Epithelial cell of proximal tubule (primary cell): ENCODE results near the gene MTMR12. TPM values are rescaled to one million over a fixed set of nuclear protein-coding genes. Genes with fewer than 3 reads are reported as not detected.

Experiments
- DNase-seq: peaks from one replicate; pipeline ENCODE4 v3.0.0-alpha.2; 2011; ENCODE audit warnings: low read depth
- H3K4me3 ChIP-seq: 2 replicates; pipeline ENCODE4 v1.5.1; 2011; ENCODE audit warnings: low read depth, mild to moderate bottlenecking, low read length
- total RNA-seq: library from RNA; depleted of rRNA; stranded (reverse); fragments of >200 nt; gene quantifications from 2 replicates; pipeline ENCODE4 v1.2.3, GENCODE V29; 2015
- TF ChIP-seq, protein P1 (sequence below): conservative IDR thresholded peaks from 2 replicates; pipeline ENCODE4 v1.5.1; 2012; ENCODE audit warnings: low read depth, mild to moderate bottlenecking, low read length

Gene MTMR12
- total RNA-seq, 1 donor from 2014 or later, result 19.1 TPM

- H3K4me3 ChIP-seq, result no peak overlapping the region
- TF ChIP-seq, protein P1, sequence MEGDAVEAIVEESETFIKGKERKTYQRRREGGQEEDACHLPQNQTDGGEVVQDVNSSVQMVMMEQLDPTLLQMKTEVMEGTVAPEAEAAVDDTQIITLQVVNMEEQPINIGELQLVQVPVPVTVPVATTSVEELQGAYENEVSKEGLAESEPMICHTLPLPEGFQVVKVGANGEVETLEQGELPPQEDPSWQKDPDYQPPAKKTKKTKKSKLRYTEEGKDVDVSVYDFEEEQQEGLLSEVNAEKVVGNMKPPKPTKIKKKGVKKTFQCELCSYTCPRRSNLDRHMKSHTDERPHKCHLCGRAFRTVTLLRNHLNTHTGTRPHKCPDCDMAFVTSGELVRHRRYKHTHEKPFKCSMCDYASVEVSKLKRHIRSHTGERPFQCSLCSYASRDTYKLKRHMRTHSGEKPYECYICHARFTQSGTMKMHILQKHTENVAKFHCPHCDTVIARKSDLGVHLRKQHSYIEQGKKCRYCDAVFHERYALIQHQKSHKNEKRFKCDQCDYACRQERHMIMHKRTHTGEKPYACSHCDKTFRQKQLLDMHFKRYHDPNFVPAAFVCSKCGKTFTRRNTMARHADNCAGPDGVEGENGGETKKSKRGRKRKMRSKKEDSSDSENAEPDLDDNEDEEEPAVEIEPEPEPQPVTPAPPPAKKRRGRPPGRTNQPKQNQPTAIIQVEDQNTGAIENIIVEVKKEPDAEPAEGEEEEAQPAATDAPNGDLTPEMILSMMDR, result no peak
Observed at GRCh38 chr5:32231929-32232328, 80.8 kb downstream of the MTMR12 start.

GRCh38 chr5:32231241-32231640 lies 81.5 kb downstream of the MTMR12 start:
- TF ChIP-seq, protein P1, result no peak
- no peak for DNase-seq
- H3K4me3 ChIP-seq, result no peak overlapping the region

More at GRCh38 chr5:32231929-32232328, 80.8 kb downstream of the MTMR12 start:
- no peak for DNase-seq

- no peak overlapping the region for H3K4me3 ChIP-seq
- DNase-seq, result no peak
- TF ChIP-seq, protein P1, result no peak
Observed at GRCh38 chr5:32230356-32231099, 82.2 kb downstream of the MTMR12 start.

DNA sequence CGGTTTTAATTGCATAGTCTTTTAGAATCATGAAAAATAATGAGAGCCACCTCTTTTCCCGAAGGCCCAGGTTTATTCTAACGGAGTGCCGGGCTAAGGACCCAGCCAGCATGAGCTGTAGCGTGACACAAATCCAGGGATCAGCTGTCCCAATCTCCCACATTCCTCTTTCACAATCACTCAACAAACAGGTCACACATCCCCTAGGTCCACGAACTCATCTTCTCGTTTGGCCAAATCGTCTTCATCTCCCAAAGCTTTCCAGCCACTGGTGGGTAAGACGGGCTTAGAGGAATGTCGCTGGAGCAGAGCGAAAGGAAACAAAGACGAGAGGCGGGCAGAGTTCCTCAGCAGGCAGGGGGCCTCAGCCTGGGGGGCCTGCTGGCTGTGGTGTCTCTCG lies 83.2 kb downstream of the MTMR12 start:
- TF ChIP-seq, protein P1, result no peak
- H3K4me3 ChIP-seq, result no peak overlapping the region
- no peak for DNase-seq

- no peak overlapping the region for H3K4me3 ChIP-seq
- TF ChIP-seq, protein P1, result no peak
- no peak for DNase-seq
Observed at GRCh38 chr5:32228816-32229215, 83.9 kb downstream of the MTMR12 start.

- TF ChIP-seq, protein P1, result no peak
- peak; percentile 67 for DNase-seq
- H3K4me3 ChIP-seq, result no peak overlapping the region
Observed at GRCh38 chr5:32225445-32225844, 87.3 kb downstream of the MTMR12 start.
